ENCODE measurements around the gene FXYD1.
A peak's percentile ranks its signal among the peaks of the same experiment; 100 is the strongest.
"Not testable (repeated sequence)": the region's sequence is repeated elsewhere in the genome, so short reads cannot be mapped to it uniquely, and the experiment has no call there.

FXYD1 gene

DNA sequence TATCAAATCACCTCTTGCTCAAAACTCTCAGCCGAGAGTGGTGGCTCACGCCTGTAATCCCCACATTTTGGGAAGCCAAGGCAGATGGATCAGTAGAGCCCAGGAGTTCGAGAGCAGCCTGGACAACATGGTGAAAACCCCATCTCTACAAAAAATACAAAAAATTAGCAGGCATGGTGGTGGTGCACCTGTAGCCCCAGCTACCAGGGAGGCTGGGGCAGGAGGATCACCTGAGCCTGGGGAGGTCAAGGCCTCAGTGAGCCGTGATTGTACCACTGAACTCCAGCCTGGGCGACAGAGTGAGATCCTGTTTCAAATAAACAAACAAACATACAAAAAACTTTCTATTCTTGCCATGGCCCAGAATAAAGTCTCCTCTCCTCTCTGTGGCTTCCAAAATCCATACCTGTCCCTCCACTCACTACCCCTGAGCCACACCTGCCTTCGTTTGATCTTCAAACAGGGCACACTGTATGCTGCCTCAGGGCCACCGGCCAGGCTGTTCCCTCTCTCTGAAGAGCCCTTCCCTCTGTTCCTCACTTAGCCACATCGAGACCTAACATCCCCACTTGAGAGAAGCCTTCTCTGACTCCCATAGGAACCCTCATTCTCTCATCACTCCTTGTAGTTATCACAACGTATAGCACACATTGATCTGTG is 10.1 kb upstream of the FXYD1 start:
- Histone ChIP-seq H3K9me3 (ENCODE audit: control insufficient read depth, low read length) (no peaks in the 10 kb centered on the region), H3K4me3 (ENCODE audit: low read length) (no peak overlapping the region), H3K4me1 (ENCODE audit: control insufficient read depth, insufficient read depth, low read length) (peaks cover 36% of the 10 kb centered on the region)

DNA sequence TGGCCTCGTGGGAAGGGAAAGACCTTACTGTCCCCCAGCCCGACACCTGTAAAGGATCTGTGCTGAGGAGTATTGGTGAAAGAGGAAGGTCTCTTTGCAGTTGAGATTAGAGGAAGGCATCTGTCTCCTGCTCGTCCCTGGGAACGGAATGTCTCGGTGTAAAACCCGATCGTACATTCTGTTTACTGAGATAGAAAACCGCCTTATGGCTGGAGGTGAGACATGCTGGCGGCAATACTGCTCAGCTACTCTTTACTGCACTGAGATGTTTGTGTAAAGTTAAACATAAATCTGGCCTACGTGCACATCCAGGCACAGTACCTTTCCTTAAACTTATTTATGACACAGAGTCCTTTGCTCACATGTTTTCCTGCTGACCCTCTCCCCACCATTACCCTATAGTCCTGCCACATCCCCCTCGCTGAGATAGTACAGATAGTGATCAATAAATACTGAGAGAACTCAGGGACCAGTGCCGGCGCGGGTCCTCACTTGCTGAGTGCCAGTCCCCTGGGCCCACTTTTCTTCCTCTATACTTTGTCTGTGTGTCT is 8.8 kb upstream of the FXYD1 start:
- not testable (repeated sequence) for DNase-seq (ENCODE audit: low read depth); H3K27me3 ChIP-seq (replicated peaks; ENCODE audit: control insufficient read depth, insufficient read depth, low read length); H3K9me3 ChIP-seq (ENCODE audit: control insufficient read depth, low read length); H3K9ac ChIP-seq (ENCODE audit: low read length); H3K36me3 ChIP-seq (ENCODE audit: control insufficient read depth, insufficient read depth, low read length, severe bottlenecking); H3K4me3 ChIP-seq (ENCODE audit: low read length)
- peaks cover 26% of the 10 kb centered on the region for H3K4me1 ChIP-seq (ENCODE audit: control insufficient read depth, insufficient read depth, low read length)

More for the DNA sequence above, 10.1 kb upstream of the FXYD1 start:
- H3K27me3 ChIP-seq (replicated peaks; ENCODE audit: control insufficient read depth, insufficient read depth, low read length) = no peaks in the 10 kb centered on the region
- DNase-seq (ENCODE audit: low read depth) = no peak
- no peaks in the 10 kb centered on the region for H3K36me3 ChIP-seq (ENCODE audit: control insufficient read depth, insufficient read depth, low read length, severe bottlenecking)
- no peak overlapping the region for H3K9ac ChIP-seq (ENCODE audit: low read length)

DNA sequence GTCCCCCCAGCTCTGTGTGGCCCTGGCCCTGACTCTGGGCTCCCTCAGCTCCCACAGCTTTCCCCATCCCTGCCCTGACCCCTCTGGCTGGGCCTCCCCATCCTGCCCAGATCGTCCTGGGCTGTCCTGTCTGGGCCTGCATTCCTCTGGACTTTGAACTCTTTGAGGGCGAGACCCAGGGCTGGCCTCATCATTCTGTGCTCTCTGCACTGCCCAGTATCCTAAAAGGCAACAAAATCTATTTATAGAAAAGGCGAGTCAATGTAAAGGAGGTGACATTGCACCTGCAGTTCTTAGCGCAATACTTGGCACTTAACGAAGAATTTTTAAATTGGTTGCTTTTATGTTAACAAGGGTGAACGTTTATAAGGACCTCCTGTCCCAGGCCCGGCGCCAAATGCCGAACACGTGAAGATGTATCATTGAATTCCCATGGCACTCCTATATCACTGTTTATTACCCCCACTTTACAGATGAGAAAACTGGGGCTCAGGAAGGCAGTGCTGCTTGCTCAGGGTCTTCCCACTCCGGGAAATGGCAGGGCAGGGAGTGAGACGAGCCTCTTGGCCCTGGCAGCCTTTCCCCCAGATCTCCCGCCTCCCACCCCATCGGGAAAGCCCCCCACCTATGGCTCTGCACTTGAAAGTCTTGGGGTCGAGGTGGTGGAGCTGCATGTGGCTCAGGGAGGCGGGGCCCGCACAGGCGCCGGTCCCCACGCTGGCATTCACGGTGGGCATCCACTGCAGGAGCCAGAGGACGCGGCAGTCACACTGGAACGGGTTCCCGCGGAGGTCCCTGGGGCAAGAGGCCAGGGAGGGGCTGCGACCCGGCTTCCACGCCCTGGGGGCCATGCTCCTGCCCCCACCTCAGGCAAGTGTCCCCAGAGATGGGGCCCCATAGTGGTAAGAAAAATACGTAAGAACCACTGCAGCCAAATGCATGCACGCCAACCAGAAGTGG is 7.6 kb upstream of the FXYD1 start:
- Histone ChIP-seq H3K27me3 (replicated peaks; ENCODE audit: control insufficient read depth, insufficient read depth, low read length) (no peaks in the 10 kb centered on the region), H3K36me3 (ENCODE audit: control insufficient read depth, insufficient read depth, low read length, severe bottlenecking) (no peaks in the 10 kb centered on the region), H3K9ac (ENCODE audit: low read length) (no peak overlapping the region), H3K4me3 (ENCODE audit: low read length) (no peak overlapping the region), H3K9me3 (ENCODE audit: control insufficient read depth, low read length) (no peaks in the 10 kb centered on the region), H3K4me1 (ENCODE audit: control insufficient read depth, insufficient read depth, low read length) (peaks cover 24% of the 10 kb centered on the region)
- DNase-seq (ENCODE audit: low read depth) = no peak

DNA sequence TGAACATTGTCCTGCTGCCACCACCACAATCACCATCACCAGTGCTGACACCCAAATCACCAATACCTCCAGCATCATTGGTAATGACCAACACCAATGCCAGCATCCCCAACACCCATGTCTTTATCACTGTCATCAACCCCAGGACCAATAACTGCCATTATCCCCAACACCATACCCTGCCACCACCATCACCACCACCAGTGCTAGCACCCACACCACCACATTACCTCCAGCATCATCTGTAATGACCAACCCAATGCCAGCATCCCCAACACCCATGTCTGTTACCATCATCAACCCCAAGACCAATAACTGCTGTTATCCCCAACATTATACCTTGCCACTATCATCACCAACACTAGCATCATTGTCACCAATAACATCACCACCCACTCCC is 6.4 kb upstream of the FXYD1 start:
- peaks cover 22% of the 10 kb centered on the region for H3K4me1 ChIP-seq (ENCODE audit: control insufficient read depth, insufficient read depth, low read length)
- no peaks in the 10 kb centered on the region for H3K36me3 ChIP-seq (ENCODE audit: control insufficient read depth, insufficient read depth, low read length, severe bottlenecking)
- no peaks in the 10 kb centered on the region for H3K9me3 ChIP-seq (ENCODE audit: control insufficient read depth, low read length)
- DNase-seq (ENCODE audit: low read depth) = no peak
- no peak overlapping the region for H3K4me3 ChIP-seq (ENCODE audit: low read length)
- H3K27me3 ChIP-seq (replicated peaks; ENCODE audit: control insufficient read depth, insufficient read depth, low read length) = no peaks in the 10 kb centered on the region
- H3K9ac ChIP-seq (ENCODE audit: low read length) = no peak overlapping the region

DNA sequence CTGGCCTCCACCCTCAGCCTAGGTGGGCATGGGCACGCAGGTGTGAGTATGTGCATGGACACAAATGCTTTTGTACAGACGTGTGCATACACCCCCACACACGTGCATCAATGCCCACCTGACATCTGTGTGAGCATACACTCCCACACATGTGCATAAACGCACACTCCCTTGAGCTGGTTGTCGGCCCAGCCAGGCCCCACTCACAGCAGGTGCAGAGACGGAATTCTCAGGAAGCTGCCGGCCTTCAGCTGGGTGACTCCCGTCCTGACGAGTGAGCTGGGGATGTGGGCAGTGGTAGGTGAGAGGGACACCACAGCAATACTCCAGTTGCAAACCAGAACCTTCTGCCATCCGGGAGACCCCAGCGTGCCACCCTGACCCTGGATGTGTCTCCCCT is 4.8 kb upstream of the FXYD1 start:
- no peak overlapping the region for H3K9ac ChIP-seq (ENCODE audit: low read length)
- no peaks in the 10 kb centered on the region for H3K36me3 ChIP-seq (ENCODE audit: control insufficient read depth, insufficient read depth, low read length, severe bottlenecking)
- DNase-seq (ENCODE audit: low read depth) = no peak
- H3K9me3 ChIP-seq (ENCODE audit: control insufficient read depth, low read length) = no peaks in the 10 kb centered on the region
- H3K4me3 ChIP-seq (ENCODE audit: low read length) = no peak overlapping the region
- peaks cover 34% of the 10 kb centered on the region for H3K4me1 ChIP-seq (ENCODE audit: control insufficient read depth, insufficient read depth, low read length)
- H3K27me3 ChIP-seq (replicated peaks; ENCODE audit: control insufficient read depth, insufficient read depth, low read length) = no peaks in the 10 kb centered on the region

DNA sequence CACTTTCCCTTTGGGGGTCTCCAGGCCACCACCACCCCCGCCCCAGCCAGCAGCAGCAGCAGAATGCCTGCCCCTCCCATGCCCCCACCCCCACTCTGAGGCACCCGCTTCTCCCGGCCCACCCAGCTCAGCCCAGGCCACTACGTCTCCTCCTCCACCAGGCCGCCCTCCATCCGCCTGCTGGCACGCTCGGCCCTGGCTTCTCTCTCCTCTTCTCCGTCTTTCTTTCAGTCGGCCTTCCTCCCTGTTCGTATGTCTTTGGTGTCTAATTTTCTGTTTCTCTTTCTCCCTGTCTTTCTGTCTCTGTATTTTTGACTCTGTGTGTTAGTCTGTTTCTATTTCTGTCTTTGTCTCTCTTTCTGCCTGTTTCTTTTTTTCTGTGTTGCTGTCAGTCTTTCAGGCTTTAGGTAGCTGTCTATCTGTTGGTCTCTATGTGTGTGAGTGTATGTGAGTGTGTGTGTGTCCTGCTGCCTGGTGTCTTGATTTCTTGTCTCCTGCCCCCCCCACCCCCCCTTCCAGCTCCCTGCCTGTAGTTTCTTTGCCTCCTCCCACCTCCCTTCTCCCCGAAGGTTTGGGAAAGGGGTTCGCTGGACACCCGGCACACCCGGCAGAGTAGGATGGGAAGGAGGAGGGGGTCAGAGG is 3.9 kb upstream of the FXYD1 start, which contains the start of gene LGI4:
Gene LGI4, minus strand, starts transcription at position 459 of the 642 bp plus-strand sequence. Its CDS starts 379 bp downstream, at position 80.
- H3K36me3 ChIP-seq (ENCODE audit: control insufficient read depth, insufficient read depth, low read length, severe bottlenecking) = no peaks in the 10 kb centered on the region
- no peak within 1 kb of the TSS for H3K4me3 ChIP-seq (ENCODE audit: low read length)
- H3K9ac ChIP-seq (ENCODE audit: low read length) = peak within 1 kb of the TSS; percentile 73
- no peak for DNase-seq (ENCODE audit: low read depth)
- no peaks in the 10 kb centered on the region for H3K27me3 ChIP-seq (replicated peaks; ENCODE audit: control insufficient read depth, insufficient read depth, low read length)
- H3K9me3 ChIP-seq (ENCODE audit: control insufficient read depth, low read length) = no peaks in the 10 kb centered on the region
- peaks cover 43% of the 10 kb centered on the region for H3K4me1 ChIP-seq (ENCODE audit: control insufficient read depth, insufficient read depth, low read length)

DNA sequence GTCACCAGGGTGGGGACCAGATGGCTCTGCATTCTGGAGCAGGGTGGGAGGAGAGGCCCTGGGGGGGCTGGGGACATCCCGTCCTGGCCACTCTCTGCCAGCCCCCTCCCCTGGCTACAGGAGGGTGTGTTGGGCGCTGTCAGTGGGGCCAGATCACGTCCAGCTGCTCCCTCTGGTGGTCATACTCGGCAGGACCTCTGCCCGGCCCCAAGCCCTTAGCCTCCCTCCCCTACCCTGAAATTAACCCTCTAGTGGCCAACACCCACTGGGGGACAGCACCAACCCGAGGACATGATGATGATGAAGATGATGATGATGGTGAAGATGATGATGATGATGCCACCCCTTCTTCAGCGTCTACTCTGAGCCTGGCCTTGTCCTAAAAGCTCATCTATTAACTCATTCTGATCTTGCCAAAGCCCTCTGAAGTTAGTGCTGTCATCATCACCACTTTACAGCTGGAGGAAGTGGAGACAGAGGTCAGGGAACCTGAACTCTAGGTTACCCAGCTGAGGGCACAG is 3.2 kb upstream of the FXYD1 start:
- H3K4me3 ChIP-seq (ENCODE audit: low read length) = no peak overlapping the region
- no peaks in the 10 kb centered on the region for H3K36me3 ChIP-seq (ENCODE audit: control insufficient read depth, insufficient read depth, low read length, severe bottlenecking)
- peaks cover 51% of the 10 kb centered on the region for H3K4me1 ChIP-seq (ENCODE audit: control insufficient read depth, insufficient read depth, low read length)
- peak overlapping the region; percentile 57 for H3K9ac ChIP-seq (ENCODE audit: low read length)
- H3K9me3 ChIP-seq (ENCODE audit: control insufficient read depth, low read length) = no peaks in the 10 kb centered on the region
- peak; percentile 85 for DNase-seq (ENCODE audit: low read depth)
- no peaks in the 10 kb centered on the region for H3K27me3 ChIP-seq (replicated peaks; ENCODE audit: control insufficient read depth, insufficient read depth, low read length)

DNA sequence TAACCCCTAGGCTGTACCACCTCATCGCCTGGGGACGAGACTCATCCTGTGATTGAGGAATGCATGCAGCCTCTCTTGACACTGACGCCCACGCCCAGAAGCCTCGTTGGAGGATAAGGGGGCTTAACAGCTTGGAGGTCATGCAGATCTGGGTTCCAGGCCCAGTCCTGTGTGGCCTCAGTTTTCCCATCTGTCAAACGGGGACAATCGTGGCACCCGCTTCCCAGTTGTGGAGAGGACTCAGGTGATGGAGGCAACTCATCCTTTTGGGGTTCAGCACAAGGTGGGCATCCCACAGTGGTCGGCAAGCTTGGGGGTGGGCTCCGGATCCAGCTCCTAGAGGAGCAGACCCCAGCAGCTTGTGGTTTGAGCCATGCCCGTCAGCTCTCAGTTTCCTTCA is 2.4 kb upstream of the FXYD1 start:
- Histone ChIP-seq H3K36me3 (ENCODE audit: control insufficient read depth, insufficient read depth, low read length, severe bottlenecking) (no peaks in the 10 kb centered on the region), H3K4me3 (ENCODE audit: low read length) (no peak overlapping the region), H3K4me1 (ENCODE audit: control insufficient read depth, insufficient read depth, low read length) (peaks cover 51% of the 10 kb centered on the region), H3K9ac (ENCODE audit: low read length) (peak overlapping the region; percentile 18), H3K27me3 (replicated peaks; ENCODE audit: control insufficient read depth, insufficient read depth, low read length) (no peaks in the 10 kb centered on the region), H3K9me3 (ENCODE audit: control insufficient read depth, low read length) (no peaks in the 10 kb centered on the region)
- DNase-seq (ENCODE audit: low read depth) = no peak

DNA sequence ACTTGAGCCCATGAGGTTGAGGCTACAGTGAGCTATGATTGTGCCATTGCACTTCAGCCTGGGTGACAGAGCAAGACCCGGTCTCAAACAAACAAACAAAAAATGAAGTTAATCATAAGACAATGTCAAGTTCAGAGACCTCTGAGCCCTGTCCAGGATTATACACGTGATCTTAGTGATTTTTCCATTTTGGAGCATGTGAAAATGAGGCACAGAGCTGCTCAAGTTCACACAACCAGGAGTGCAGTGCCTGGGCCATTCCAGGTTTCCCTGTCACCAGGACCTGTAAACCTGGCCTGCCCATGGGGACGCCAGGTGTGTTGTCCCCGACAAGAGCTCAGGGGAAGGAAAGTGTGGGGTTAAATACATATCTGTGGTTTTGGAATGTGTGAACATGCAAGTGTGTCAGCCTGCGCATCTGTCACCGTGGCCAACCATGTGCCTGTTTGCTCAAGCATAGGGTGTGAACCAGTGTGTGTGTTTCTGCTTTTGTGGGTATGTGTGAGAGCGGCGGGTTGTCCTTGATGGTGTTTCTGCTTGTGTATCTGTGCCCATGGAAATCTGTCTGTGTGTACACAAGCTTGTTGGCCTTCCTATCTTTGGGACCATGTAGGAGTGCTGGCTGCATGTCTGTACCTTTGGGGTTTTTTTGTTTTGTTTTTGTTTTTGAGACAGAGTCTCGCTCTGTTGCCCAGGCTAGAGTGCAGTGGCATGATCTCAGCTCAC is 1.5 kb upstream of the FXYD1 start:
- Histone ChIP-seq H3K9me3 (ENCODE audit: control insufficient read depth, low read length) (no peaks in the 10 kb centered on the region), H3K4me3 (ENCODE audit: low read length) (no peak overlapping the region), H3K4me1 (ENCODE audit: control insufficient read depth, insufficient read depth, low read length) (peaks cover 51% of the 10 kb centered on the region), H3K9ac (ENCODE audit: low read length) (peak overlapping the region; percentile 15), H3K27me3 (replicated peaks; ENCODE audit: control insufficient read depth, insufficient read depth, low read length) (peaks cover under 1% of the 10 kb centered on the region), H3K36me3 (ENCODE audit: control insufficient read depth, insufficient read depth, low read length, severe bottlenecking) (no peaks in the 10 kb centered on the region)
- no peak for DNase-seq (ENCODE audit: low read depth)

DNA sequence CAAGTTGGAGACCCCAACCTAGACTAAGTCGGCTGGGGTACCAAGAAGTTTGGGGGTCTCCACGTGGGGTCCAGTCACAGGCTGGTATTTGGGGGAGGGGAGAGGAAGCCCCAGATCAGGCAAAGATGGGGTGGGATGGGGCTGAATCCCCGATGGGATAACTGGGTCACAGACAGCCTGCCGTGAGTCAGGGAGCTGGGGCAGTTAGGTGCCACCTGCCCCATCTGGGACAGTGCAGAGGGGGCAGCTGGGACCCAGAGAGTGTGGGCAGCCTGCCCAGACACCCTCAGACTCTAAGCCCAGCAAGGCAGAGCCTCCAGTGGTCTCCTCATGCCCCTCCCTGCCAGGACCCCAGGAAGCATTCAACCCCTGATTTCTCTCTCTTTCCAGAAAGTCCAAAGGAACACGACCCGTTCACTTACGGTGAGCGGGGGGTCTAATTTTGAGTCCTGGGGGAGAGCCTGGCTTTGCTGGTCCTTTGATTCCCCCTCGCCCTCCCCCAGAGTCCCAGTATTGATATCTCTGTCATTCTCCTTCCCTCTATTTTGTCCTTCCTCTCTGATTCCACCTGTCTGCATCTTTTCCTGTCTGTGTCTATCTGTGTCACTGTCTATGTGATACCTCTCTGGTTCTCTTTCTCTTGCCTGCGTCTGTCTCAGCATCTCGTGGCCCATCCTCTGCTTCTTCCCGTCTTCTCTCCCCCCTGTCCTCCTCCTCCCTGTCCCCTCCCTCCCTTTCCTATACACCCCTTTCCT is 1.8 kb downstream of the FXYD1 start:
- Histone ChIP-seq H3K27me3 (replicated peaks; ENCODE audit: control insufficient read depth, insufficient read depth, low read length) (peaks cover 4% of the 10 kb centered on the region), H3K36me3 (ENCODE audit: control insufficient read depth, insufficient read depth, low read length, severe bottlenecking) (no peaks in the 10 kb centered on the region), H3K4me1 (ENCODE audit: control insufficient read depth, insufficient read depth, low read length) (peaks cover 47% of the 10 kb centered on the region), H3K4me3 (ENCODE audit: low read length) (peak overlapping the region; percentile 74), H3K9me3 (ENCODE audit: control insufficient read depth, low read length) (no peaks in the 10 kb centered on the region), H3K9ac (ENCODE audit: low read length) (peak overlapping the region; percentile 85)
- DNase-seq (ENCODE audit: low read depth) = no peak
